MM.1S (cell line): ENCODE data around the gene SLC39A6.

Source experiments
- DNase-seq: peaks from one replicate; pipeline ENCODE4 v3.0.0-alpha.2; 2015
- H2AFZ ChIP-seq: fragments of 300-600 bp; sonication (generic); 2 replicates; pipeline ENCODE4 v1.6.0; 2016; ENCODE audit warnings: antibody characterized with exemption, low read length
- H3F3A ChIP-seq: fragments of 300-600 bp; sonication (generic); 2 replicates; pipeline ENCODE4 v1.6.1; 2016; ENCODE audit warnings: mild to moderate bottlenecking, antibody characterized with exemption, low read length, moderate library complexity, mixed read lengths; ENCODE audit not compliant: insufficient read depth
- H3K27ac ChIP-seq: fragments of 300-600 bp; sonication (generic); 2 replicates; pipeline ENCODE4 v1.5.1; 2016; ENCODE audit warnings: mild to moderate bottlenecking, low read length
- H3K27me3 ChIP-seq: fragments of 300-600 bp; sonication (generic); replicated peaks from 2 replicates; pipeline ENCODE4 v1.6.0; 2016; ENCODE audit warnings: low read length; ENCODE audit not compliant: insufficient read depth
- H3K36me3 ChIP-seq: fragments of 300-600 bp; sonication (generic); replicated peaks from 2 replicates; pipeline ENCODE4 v1.6.1; 2016; ENCODE audit warnings: mild to moderate bottlenecking, low read length, mixed read lengths; ENCODE audit not compliant: insufficient read depth
- H3K4me1 ChIP-seq: fragments of 300-600 bp; sonication (generic); 2 replicates; pipeline ENCODE4 v1.6.1; 2016; ENCODE audit warnings: low read length, mixed read lengths
- H3K4me2 ChIP-seq: fragments of 300-600 bp; sonication (generic); 2 replicates; pipeline ENCODE4 v1.6.0; 2016; ENCODE audit warnings: low read depth, low read length
- H3K4me3 ChIP-seq: fragments of 300-600 bp; sonication (generic); 2 replicates; pipeline ENCODE4 v1.5.1; 2016; ENCODE audit warnings: low read length, mixed read lengths
- H3K79me2 ChIP-seq: fragments of 300-600 bp; sonication (generic); 2 replicates; pipeline ENCODE4 v1.6.1; 2016; ENCODE audit warnings: mixed run types, low read length, mixed read lengths
- H3K9ac ChIP-seq: fragments of 300-600 bp; sonication (generic); 2 replicates; pipeline ENCODE4 v1.6.1; 2016; ENCODE audit warnings: low read length, mixed read lengths
- H3K9me2 ChIP-seq: fragments of 300-600 bp; sonication (generic); replicated peaks from 2 replicates; pipeline ENCODE4 v1.6.1; 2016; ENCODE audit warnings: mild to moderate bottlenecking, low read length, mixed read lengths; ENCODE audit not compliant: insufficient read depth
- H3K9me3 ChIP-seq: fragments of 300-600 bp; sonication (generic); replicated peaks from 2 replicates; pipeline ENCODE4 v1.6.1; 2016; ENCODE audit warnings: mild to moderate bottlenecking, low read length, mixed read lengths; ENCODE audit not compliant: insufficient read depth
- H4K20me1 ChIP-seq: fragments of 300-600 bp; sonication (generic); 2 replicates; pipeline ENCODE4 v1.6.1; 2016; ENCODE audit warnings: mild to moderate bottlenecking, low read length, moderate library complexity, mixed read lengths; ENCODE audit not compliant: insufficient read depth
- EZH2 ChIP-seq: fragments of 300-600 bp; sonication (generic); optimal IDR thresholded peaks from 2 replicates; pipeline ENCODE3; 2017; ENCODE audit warnings: low read depth, mild to moderate bottlenecking, antibody characterized with exemption, low read length, mixed read lengths
- EZH2phosphoT487 ChIP-seq: fragments of 300-600 bp; sonication (generic); IDR thresholded peaks from 2 replicates; pipeline ENCODE4 v1.6.1; 2018; ENCODE audit warnings: antibody characterized with exemption, low read length
- TF ChIP-seq, protein P1 (sequence below): fragments of 300-600 bp; sonication (generic); IDR thresholded peaks from 2 replicates; pipeline ENCODE4 v1.5.1; 2016; ENCODE audit warnings: antibody characterized with exemption, low read length, mixed read lengths

SLC39A6 gene

DNA sequence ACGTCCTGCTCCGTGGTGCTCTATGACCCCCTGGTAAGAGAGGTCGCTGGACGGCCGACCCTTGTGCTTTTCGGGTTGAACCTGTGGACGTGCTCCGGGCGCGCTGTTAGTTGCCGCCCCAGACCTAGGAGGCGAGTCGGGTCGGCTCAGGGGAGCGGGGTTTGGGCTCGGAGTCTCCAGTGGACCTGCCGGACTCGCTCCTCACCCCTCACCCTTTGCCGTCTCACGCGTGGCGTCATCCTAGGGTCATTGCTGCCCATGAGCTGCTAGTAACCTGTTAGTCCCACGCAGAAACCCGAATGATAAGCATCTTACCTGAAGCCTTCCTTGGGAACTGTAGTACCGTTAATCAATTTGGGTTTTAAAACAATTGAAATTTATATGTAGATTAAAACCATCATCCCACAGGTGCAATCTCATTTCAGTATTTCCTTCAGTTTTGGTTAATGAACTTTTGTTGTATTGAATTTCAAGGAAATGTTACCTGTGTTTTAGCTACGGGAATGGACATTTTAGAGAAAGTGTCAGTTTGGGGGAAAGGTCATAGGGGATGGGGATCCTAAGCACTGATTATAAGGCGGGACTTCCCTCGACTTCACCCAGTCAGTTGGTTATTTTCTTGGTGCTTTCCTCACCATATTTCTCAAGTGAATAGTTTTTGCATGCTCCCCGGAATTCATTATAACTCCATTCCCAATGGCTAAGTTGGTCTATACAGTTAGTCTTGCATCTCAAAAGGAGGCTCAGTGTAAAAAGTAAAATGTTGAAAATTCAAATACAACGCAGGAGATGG, 1.1 kb upstream of the SLC39A6 start:
- Histone ChIP-seq H3K27ac (peak overlapping the region; percentile 98), H3K4me3 (peak overlapping the region; percentile 96), H3F3A (0 out of 2 replicates have a peak, but pooled peaks cover 3% of the 10 kb centered on the region), H3K79me2 (peaks cover 65% of the 10 kb centered on the region), H3K27me3 (no peaks in the 10 kb centered on the region), H2AFZ (peak overlapping the region; percentile 94), H3K9me3 (no peaks in the 10 kb centered on the region), H3K9ac (peak overlapping the region; percentile 96), H3K9me2 (no peaks in the 10 kb centered on the region), H3K4me1 (peaks cover 12% of the 10 kb centered on the region; the same call in 1 of the 2 replicates), H4K20me1 (no peaks in the 10 kb centered on the region; the same call in 1 of the 2 replicates), H3K36me3 (no peaks in the 10 kb centered on the region), H3K4me2 (peak overlapping the region; percentile 65)
- no peak for DNase-seq
- no peak for TF ChIP-seq EZH2
- TF ChIP-seq, protein P1, sequence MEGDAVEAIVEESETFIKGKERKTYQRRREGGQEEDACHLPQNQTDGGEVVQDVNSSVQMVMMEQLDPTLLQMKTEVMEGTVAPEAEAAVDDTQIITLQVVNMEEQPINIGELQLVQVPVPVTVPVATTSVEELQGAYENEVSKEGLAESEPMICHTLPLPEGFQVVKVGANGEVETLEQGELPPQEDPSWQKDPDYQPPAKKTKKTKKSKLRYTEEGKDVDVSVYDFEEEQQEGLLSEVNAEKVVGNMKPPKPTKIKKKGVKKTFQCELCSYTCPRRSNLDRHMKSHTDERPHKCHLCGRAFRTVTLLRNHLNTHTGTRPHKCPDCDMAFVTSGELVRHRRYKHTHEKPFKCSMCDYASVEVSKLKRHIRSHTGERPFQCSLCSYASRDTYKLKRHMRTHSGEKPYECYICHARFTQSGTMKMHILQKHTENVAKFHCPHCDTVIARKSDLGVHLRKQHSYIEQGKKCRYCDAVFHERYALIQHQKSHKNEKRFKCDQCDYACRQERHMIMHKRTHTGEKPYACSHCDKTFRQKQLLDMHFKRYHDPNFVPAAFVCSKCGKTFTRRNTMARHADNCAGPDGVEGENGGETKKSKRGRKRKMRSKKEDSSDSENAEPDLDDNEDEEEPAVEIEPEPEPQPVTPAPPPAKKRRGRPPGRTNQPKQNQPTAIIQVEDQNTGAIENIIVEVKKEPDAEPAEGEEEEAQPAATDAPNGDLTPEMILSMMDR = no peak
- TF ChIP-seq EZH2phosphoT487 = no peak

GRCh38 chr18:36128907-36129299, 237 bp downstream of the SLC39A6 start:
- Histone ChIP-seq H3K79me2 (peaks cover 54% of the 10 kb centered on the region), H3K4me1 (peaks cover 12% of the 10 kb centered on the region; the same call in 1 of the 2 replicates), H2AFZ (peak overlapping the region; percentile 98), H4K20me1 (no peaks in the 10 kb centered on the region; the same call in 1 of the 2 replicates), H3K27ac (peak overlapping the region; percentile 98; the same call in 1 of the 2 replicates), H3K9me3 (no peaks in the 10 kb centered on the region), H3K36me3 (no peaks in the 10 kb centered on the region), H3K27me3 (no peaks in the 10 kb centered on the region), H3K9me2 (no peaks in the 10 kb centered on the region), H3K4me2 (peak overlapping the region; percentile 78), H3K4me3 (peak overlapping the region; percentile 96), H3F3A (0 out of 2 replicates have a peak, but pooled peaks cover 3% of the 10 kb centered on the region), H3K9ac (peak overlapping the region; percentile 96; the same call in 1 of the 2 replicates)
- TF ChIP-seq EZH2phosphoT487 = no peak
- TF ChIP-seq, protein P1 = no peak
- TF ChIP-seq EZH2 = no peak
- no peak for DNase-seq

DNA sequence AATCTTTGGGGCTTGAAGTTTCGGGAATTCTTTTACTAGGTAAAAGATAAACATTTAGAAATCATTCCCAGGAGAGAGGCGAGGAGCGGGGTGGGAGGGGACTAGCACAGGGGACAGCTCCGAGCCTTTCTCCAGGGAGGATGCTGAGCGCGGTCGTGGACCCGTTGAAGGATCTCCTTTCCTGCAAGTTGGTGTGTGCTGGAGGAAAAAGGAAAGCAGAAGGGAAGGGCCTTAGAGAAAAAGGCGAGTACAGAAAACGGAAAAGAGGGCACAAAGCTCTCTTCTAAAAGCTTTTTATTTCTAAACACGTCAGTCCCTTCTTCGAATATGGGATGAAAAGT, 640 bp downstream of the SLC39A6 start:
- peak overlapping the region; percentile 78 for H3K4me2 ChIP-seq
- peak overlapping the region; percentile 96; the same call in 1 of the 2 replicates for H3K9ac ChIP-seq
- no peak for DNase-seq
- TF ChIP-seq EZH2 = no peak
- TF ChIP-seq EZH2phosphoT487 = no peak
- peak overlapping the region; percentile 96 for H3K4me3 ChIP-seq
- H3K27ac ChIP-seq = no peak overlapping the region
- no peaks in the 10 kb centered on the region for H3K9me3 ChIP-seq
- H3K79me2 ChIP-seq = peaks cover 53% of the 10 kb centered on the region
- no peaks in the 10 kb centered on the region for H3K9me2 ChIP-seq
- H4K20me1 ChIP-seq = no peaks in the 10 kb centered on the region; the same call in 1 of the 2 replicates
- H3K27me3 ChIP-seq = no peaks in the 10 kb centered on the region
- H3F3A ChIP-seq = 0 out of 2 replicates have a peak, but pooled peaks cover 3% of the 10 kb centered on the region
- peaks cover 12% of the 10 kb centered on the region; the same call in 1 of the 2 replicates for H3K4me1 ChIP-seq
- peak overlapping the region; percentile 98 for H2AFZ ChIP-seq
- no peaks in the 10 kb centered on the region for H3K36me3 ChIP-seq
